OCI-LY3 (cell line): ENCODE measurements around the gene TMEM132A.

ENCODE experiments used
- H2AFZ ChIP-seq: fragments of 200-600, 300-600 bp; shearing (Covaris generic); 2 replicates; pipeline ENCODE4 v1.6.0; 2014; ENCODE audit warnings: antibody characterized with exemption, low read depth, low read length
- H3K27ac ChIP-seq: fragments of 200-600, 300-600 bp; sonication (generic); 2 replicates; pipeline ENCODE4 v1.5.1; 2014; ENCODE audit warnings: mild to moderate bottlenecking, low read length, moderate library complexity, mixed read lengths
- H3K27me3 ChIP-seq: fragments of 200-600, 300-600 bp; sonication (generic); 2 replicates; pipeline ENCODE4 v1.6.1; 2014; ENCODE audit warnings: low read depth, low read length, mixed read lengths
- H3K36me3 ChIP-seq: fragments of 200-600, 300-600 bp; sonication (generic); replicated peaks from 2 replicates; pipeline ENCODE3; 2014; ENCODE audit warnings: low read depth, low read length, mixed read lengths
- H3K4me1 ChIP-seq: fragments of 300-600, 200-600 bp; sonication (generic); 2 replicates; pipeline ENCODE4 v1.6.1; 2014; ENCODE audit warnings: low read length, mixed read lengths
- H3K4me2 ChIP-seq: fragments of 200-600, 300-600 bp; sonication (generic); 2 replicates; pipeline ENCODE4 v1.6.1; 2014; ENCODE audit warnings: low read length, mixed read lengths
- H3K4me3 ChIP-seq: fragments of 300-600, 200-600 bp; sonication (generic); 2 replicates; pipeline ENCODE4 v1.5.1; 2014; ENCODE audit warnings: antibody characterized with exemption, mild to moderate bottlenecking, low read length, moderate library complexity
- H3K79me2 ChIP-seq: fragments of 300-600, 200-600 bp; shearing (Covaris generic); 2 replicates; pipeline ENCODE4 v1.6.1; 2014; ENCODE audit warnings: mild to moderate bottlenecking, low read length, mixed read lengths
- H3K9ac ChIP-seq: fragments of 300-600, 200-600 bp; shearing (Covaris generic); 2 replicates; pipeline ENCODE4 v1.6.0; 2014; ENCODE audit warnings: mild to moderate bottlenecking, low read length, moderate library complexity
- H3K9me3 ChIP-seq: fragments of 200-600, 300-600 bp; shearing (Covaris generic); 2 replicates; pipeline ENCODE4 v1.6.1; 2014; ENCODE audit warnings: low read length, mixed read lengths; ENCODE audit not compliant: insufficient read depth
- H4K20me1 ChIP-seq: fragments of 200-600, 300-600 bp; sonication (generic); 2 replicates; pipeline ENCODE4 v1.6.1; 2016; ENCODE audit warnings: low read length, mixed read lengths; ENCODE audit not compliant: insufficient read depth
- EZH2phosphoT487 ChIP-seq: fragments of 200-600 bp; shearing (Covaris generic); IDR thresholded peaks from 2 replicates; pipeline ENCODE4 v1.6.1; 2018; ENCODE audit warnings: antibody characterized with exemption, mixed run types, low read depth
- TF ChIP-seq, protein P1 (sequence below): fragments of 200-600, 300-600 bp; sonication (generic); IDR thresholded peaks from 2 replicates; pipeline ENCODE4 v1.5.1; 2014; ENCODE audit warnings: antibody characterized with exemption, low read length, low read depth

The TMEM132A gene

DNA sequence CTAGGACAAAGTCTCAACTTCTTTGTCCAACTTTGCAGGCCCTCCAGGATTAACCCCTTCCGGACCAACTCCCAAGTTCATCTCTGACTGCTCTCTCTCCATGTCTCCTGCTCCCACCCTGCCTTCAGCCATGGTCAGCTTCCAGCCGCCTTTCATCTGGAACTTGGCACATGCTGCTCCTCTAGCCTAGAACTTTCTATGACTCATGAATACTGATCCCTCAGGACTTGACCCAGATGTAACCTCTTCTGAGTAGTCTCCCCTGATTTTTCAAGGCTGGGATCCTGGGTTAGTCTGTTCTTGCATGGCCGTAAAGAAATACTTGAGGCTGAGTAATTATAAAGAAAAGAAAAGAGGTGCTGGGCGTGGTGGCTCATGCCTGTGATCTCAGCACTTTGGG, 32.9 kb downstream of the TMEM132A start:
- H3K4me2 ChIP-seq: no peak overlapping the region
- no peak overlapping the region for H3K9ac ChIP-seq
- TF ChIP-seq EZH2phosphoT487: no peak
- TF ChIP-seq, protein P1, sequence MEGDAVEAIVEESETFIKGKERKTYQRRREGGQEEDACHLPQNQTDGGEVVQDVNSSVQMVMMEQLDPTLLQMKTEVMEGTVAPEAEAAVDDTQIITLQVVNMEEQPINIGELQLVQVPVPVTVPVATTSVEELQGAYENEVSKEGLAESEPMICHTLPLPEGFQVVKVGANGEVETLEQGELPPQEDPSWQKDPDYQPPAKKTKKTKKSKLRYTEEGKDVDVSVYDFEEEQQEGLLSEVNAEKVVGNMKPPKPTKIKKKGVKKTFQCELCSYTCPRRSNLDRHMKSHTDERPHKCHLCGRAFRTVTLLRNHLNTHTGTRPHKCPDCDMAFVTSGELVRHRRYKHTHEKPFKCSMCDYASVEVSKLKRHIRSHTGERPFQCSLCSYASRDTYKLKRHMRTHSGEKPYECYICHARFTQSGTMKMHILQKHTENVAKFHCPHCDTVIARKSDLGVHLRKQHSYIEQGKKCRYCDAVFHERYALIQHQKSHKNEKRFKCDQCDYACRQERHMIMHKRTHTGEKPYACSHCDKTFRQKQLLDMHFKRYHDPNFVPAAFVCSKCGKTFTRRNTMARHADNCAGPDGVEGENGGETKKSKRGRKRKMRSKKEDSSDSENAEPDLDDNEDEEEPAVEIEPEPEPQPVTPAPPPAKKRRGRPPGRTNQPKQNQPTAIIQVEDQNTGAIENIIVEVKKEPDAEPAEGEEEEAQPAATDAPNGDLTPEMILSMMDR: no peak
- peaks cover 22% of the 10 kb centered on the region for H3K27me3 ChIP-seq
- no peaks in the 10 kb centered on the region for H3K79me2 ChIP-seq
- H3K4me1 ChIP-seq: peaks cover 36% of the 10 kb centered on the region
- H3K9me3 ChIP-seq: no peaks in the 10 kb centered on the region
- no peak overlapping the region for H2AFZ ChIP-seq
- no peaks in the 10 kb centered on the region for H4K20me1 ChIP-seq
- H3K27ac ChIP-seq: no peak overlapping the region
- H3K36me3 ChIP-seq: no peaks in the 10 kb centered on the region
- no peak overlapping the region for H3K4me3 ChIP-seq

DNA sequence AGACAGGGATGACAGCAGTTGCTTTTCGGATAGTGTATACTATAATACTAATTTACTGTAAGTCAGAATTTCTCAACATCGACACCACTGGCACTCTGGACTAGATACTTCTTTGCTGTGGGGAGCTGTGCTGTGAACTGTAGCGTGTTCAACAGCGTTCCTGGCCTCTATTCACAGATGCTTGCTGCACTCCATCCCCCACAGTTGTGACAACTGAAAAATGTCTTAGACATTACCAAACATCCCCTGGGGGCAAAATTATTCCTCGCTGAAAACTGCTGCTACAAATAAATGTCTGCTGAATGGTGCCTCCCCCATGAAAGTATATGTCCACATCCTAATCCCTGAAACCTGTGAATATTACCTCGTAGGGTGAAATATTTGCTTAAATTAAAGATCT, 35.2 kb downstream of the TMEM132A start:
- Histone ChIP-seq H3K27me3 (peaks cover 30% of the 10 kb centered on the region), H3K4me1 (peaks cover 13% of the 10 kb centered on the region), H3K4me3 (no peak overlapping the region), H4K20me1 (no peaks in the 10 kb centered on the region), H3K27ac (no peak overlapping the region), H3K79me2 (no peaks in the 10 kb centered on the region), H2AFZ (no peak overlapping the region), H3K9ac (no peak overlapping the region), H3K4me2 (no peak overlapping the region), H3K36me3 (no peaks in the 10 kb centered on the region), H3K9me3 (no peaks in the 10 kb centered on the region)
- no peak for TF ChIP-seq EZH2phosphoT487
- TF ChIP-seq, protein P1: no peak

DNA sequence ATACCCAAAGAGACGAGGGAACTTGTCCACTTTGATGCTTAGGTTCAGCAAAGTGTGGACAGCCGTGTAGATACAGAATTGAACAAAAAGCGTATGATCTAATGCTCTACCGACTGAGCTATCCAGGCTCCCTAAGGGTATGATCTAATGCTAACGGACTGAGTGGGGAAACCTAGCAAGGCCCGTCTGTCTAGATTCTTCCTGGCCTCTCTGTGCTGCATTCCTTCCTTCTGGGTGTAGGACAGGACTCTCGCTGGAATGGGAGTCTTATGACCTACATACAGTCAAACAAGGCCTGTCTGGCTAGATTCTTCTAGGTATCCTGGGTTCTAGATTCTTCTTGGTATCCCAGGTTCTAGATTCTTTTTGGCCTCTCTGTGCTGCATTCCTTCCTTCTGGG, 36.1 kb downstream of the TMEM132A start:
- H3K36me3 ChIP-seq: no peaks in the 10 kb centered on the region
- peaks cover 6% of the 10 kb centered on the region for H3K4me1 ChIP-seq
- peaks cover 30% of the 10 kb centered on the region for H3K27me3 ChIP-seq
- H3K79me2 ChIP-seq: no peaks in the 10 kb centered on the region
- TF ChIP-seq, protein P1: no peak
- TF ChIP-seq EZH2phosphoT487: no peak
- H4K20me1 ChIP-seq: no peaks in the 10 kb centered on the region
- H2AFZ ChIP-seq: no peak overlapping the region
- no peaks in the 10 kb centered on the region for H3K9me3 ChIP-seq
- no peak overlapping the region for H3K4me3 ChIP-seq
- no peak overlapping the region for H3K4me2 ChIP-seq
- H3K27ac ChIP-seq: no peak overlapping the region
- H3K9ac ChIP-seq: no peak overlapping the region

DNA sequence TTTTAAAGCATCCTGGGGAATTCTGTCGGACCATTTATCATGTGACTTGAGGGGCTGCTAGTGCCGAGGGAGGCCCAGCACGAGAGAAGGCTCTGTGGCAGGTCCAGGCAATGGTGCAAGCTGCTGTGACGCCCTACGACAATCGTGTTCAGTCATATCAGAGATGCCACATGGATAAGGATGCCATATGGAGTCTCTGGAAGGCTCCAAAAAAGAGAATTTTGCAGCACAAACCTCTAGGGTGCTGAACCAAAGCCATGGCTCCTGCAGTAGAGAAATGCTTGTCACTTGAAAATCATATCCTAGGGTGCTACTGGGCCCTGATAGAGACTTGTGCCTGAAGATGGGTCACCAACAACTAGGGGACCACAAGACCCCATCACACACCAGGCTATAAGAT, 40.5 kb downstream of the TMEM132A start:
- no peak for TF ChIP-seq EZH2phosphoT487
- TF ChIP-seq, protein P1: no peak
- peaks cover 28% of the 10 kb centered on the region for H3K27me3 ChIP-seq

More for the DNA sequence above, 40.5 kb downstream of the TMEM132A start:
- Histone ChIP-seq H3K27ac (no peak overlapping the region), H3K36me3 (no peaks in the 10 kb centered on the region), H3K9ac (no peak overlapping the region), H3K9me3 (peaks cover 6% of the 10 kb centered on the region; the same call in 1 of the 2 replicates), H4K20me1 (no peaks in the 10 kb centered on the region), H3K4me3 (no peak overlapping the region), H3K4me2 (no peak overlapping the region), H2AFZ (no peak overlapping the region), H3K4me1 (no peaks in the 10 kb centered on the region), H3K79me2 (no peaks in the 10 kb centered on the region)
